ENCODE measurements around the gene EBLN1. TPM values are rescaled to one million over a fixed set of nuclear protein-coding genes. Genes with fewer than 3 reads are reported as not detected.
A peak's percentile ranks its signal among the peaks of the same experiment; 100 is the strongest.

Gene EBLN1
- total RNA-seq, 1 experiment from 2014 or later, result not detected

GRCh38 chr10:22230158-22230833 lies 12.5 kb upstream of the EBLN1 start:
- DNase-seq (ENCODE audit: low spot score), result no peak
- no peak overlapping the region for H3K27ac Mint-ChIP-seq
- peak overlapping the region; percentile 94 for H3K4me3 Mint-ChIP-seq
- ChIA-PET CTCF (interaction anchor here (1.2 kb wide), 1 partner anchor 14 kb away, joined by 9 read pairs; no protein-coding TSS in a partner anchor), POLR2A (no interaction called here)
- no peaks in the 10 kb centered on the region for H3K9me3 Mint-ChIP-seq
- no peaks in the 10 kb centered on the region for H3K36me3 Mint-ChIP-seq
- TF ChIP-seq SMAD4 (CRISPR knock-in tag; IDR thresholded peaks at IDR 0.05) (no peak), SOX15 (CRISPR knock-in tag; IDR thresholded peaks at IDR 0.05) (no peak), ZNF281 (CRISPR knock-in tag; IDR thresholded peaks at IDR 0.05) (no peak), PRDM15 (CRISPR knock-in tag; IDR thresholded peaks at IDR 0.05) (no peak), RORB (CRISPR knock-in tag; IDR thresholded peaks at IDR 0.05) (no peak), EMX1 (CRISPR knock-in tag; IDR thresholded peaks at IDR 0.05) (no peak), ZNF425 (CRISPR knock-in tag; conservative IDR thresholded peaks at IDR 0.05) (no peak), ZNF219 (CRISPR knock-in tag; IDR thresholded peaks at IDR 0.05; ENCODE audit: borderline replicate concordance) (no peak), ZNF317 (CRISPR knock-in tag; IDR thresholded peaks at IDR 0.05; ENCODE audit: borderline replicate concordance, low read depth) (no peak), USF1 (CRISPR knock-in tag; IDR thresholded peaks at IDR 0.05) (no peak), TP53 (CRISPR knock-in tag; IDR thresholded peaks at IDR 0.05) (no peak), MXD4 (CRISPR knock-in tag; IDR thresholded peaks at IDR 0.05; ENCODE audit: borderline replicate concordance) (no peak), ZNF671 (CRISPR knock-in tag; IDR thresholded peaks at IDR 0.05) (no peak), ZNF232 (CRISPR knock-in tag; IDR thresholded peaks at IDR 0.05) (no peak)
- no peak for ATAC-seq
- peaks cover 16% of the 10 kb centered on the region for H3K27me3 Mint-ChIP-seq (ENCODE audit: low read depth)
- H3K4me1 Mint-ChIP-seq, result peaks cover 12% of the 10 kb centered on the region

- Mint-ChIP-seq H3K36me3 (no peaks in the 10 kb centered on the region), H3K4me3 (peak overlapping the region; percentile 94), H3K9me3 (no peaks in the 10 kb centered on the region), H3K4me1 (peaks cover 12% of the 10 kb centered on the region), H3K27me3 (ENCODE audit: low read depth) (peaks cover 16% of the 10 kb centered on the region), H3K27ac (no peak overlapping the region)
- DNase-seq (ENCODE audit: low spot score) (no peak), ATAC-seq (no peak)
- CTCF ChIA-PET, result interaction anchor here (1.0 to 1.9 kb wide), 2 partner anchors 14 to 126 kb away, joined by 7 to 8 read pairs; no protein-coding TSS in a partner anchor
- POLR2A ChIA-PET, result interaction anchor here (1.3 kb wide), 2 partner anchors 86 to 704 kb away, joined by 3 read pairs; partner anchors contain the start of genes COMMD3 and SKIDA1
- TF ChIP-seq EMX1 (CRISPR knock-in tag; IDR thresholded peaks at IDR 0.05) (no peak), TP53 (CRISPR knock-in tag; IDR thresholded peaks at IDR 0.05) (no peak), USF2 (CRISPR knock-in tag; IDR thresholded peaks at IDR 0.05) (no peak), FOXP4 (CRISPR knock-in tag; IDR thresholded peaks at IDR 0.05) (no peak), TEAD1 (CRISPR knock-in tag; IDR thresholded peaks at IDR 0.05) (no peak), E2F4 (CRISPR knock-in tag; IDR thresholded peaks at IDR 0.05; ENCODE audit: borderline replicate concordance, low read depth) (no peak), FOXK1 (CRISPR knock-in tag; IDR thresholded peaks at IDR 0.05) (no peak)
These were observed 12.0 kb upstream of the EBLN1 start for GRCh38 chr10:22229802-22230157.
